Activated T-cell treated with anti-CD3 and anti-CD28 coated beads for 24 hours (primary cell): Measurements from ENCODE around the gene EDC4.
"Not testable (repeated sequence)": the region's sequence is repeated elsewhere in the genome, so short reads cannot be mapped to it uniquely, and the experiment has no call there.

ENCODE experiments used
- DNase-seq: peaks from one replicate; pipeline ENCODE4 v3.0.0-alpha.2; 2020; ENCODE audit warnings: low read depth

EDC4 gene

DNA sequence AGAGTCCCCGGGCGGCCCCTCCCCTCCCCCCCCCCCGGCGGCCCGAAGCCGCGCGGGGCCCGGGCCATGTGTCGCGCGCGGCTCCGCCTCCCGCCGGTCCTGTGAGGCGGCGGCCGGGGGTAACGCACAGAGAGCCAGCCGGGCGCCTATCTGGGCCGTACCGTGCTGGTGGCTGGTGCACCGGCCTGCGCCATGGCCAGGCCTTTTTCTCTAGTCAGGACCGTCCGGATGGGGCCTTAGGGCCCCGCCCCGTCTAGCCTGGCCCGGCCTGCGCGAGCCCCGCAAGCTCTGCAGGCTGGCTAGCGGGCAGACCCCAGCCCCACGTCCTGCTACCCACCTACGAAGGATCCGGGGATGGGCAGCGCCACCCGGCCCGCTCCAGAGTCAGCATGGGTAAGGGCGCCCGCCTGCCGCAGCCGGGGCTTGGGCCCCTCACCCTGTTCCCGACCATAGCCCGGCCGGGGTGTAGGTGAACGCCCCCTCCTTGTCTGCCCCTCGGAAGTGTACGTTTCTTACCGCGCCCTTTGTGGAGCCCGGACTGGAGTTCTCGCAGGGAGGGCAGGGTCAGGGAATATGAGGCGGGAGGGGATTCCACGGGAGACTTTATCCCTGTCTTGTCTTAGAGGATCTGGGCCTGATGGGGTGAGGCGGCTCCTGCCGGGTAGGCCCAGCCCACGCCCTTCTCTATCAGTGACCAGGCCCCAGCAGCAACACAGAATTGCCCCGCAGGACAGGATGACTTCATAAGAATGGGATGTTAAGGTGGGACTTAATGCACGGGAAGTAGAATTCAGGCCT, 25.6 kb upstream of the EDC4 start, which contains the start of gene CENPT:
Gene CENPT (minus strand): TSS at position 630 of the 798 bp plus-strand sequence. CDS start 13,834 bp downstream, outside the sequence.
- no peak for DNase-seq

DNA sequence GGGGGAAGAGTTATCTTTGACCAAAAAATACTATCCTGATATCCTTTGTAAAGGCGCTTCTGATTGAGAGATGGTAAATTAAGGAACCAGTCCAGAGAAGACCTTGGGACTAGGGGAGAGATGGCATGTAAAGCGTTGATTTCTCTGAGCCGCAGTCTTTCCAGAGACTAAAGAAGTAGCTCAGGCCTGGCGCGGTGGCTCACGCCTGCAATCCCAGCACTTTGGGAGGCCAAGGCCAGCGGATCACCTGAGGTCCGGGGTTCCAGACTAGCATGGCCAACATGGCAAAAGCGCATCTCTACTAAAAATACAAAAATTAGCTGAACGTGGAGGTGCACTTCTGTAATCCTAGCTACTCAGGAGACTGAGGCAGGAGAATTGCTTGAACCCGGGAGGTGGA, 24.7 kb upstream of the EDC4 start:
- no peak for DNase-seq

DNA sequence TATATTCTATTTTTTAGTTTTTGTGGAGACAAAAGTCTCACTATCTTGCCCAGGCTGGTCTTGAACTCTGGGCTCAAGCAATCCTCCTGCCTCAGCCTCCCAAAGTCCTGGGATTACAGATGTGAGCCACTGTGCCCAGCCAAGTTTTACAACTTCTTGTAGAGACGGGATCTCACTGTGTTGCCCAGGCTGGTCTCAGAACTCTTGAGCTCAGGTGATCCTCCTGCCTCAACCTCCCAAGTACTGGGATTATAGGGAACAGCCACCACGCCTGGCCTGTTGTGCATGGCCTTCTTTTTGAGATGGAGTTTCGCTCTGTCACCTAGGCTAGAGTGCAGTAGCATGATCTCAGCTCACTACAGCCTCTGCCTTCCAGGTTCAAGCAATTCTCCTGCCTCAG, 19.2 kb upstream of the EDC4 start:
- no peak for DNase-seq

DNA sequence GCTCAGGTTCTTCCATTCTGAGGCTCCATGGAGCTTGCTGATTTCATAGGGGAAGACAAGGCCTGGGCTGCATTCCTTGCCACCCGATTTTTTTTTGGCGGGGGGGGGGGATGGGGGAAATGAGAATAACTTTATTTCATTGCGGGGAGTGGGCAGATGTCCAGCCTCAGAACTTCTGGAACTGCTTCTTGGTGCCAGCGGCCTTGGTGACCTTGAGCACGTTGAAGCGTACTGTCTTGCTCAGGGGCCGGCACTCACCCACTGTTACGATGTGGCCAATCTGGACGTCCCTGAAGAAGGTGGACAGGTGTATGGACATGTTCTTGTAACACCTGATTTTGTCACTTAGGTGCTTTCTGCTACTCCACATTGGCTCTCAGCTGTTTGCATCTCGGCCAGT, 17.1 kb upstream of the EDC4 start:
- no peak for DNase-seq

DNA sequence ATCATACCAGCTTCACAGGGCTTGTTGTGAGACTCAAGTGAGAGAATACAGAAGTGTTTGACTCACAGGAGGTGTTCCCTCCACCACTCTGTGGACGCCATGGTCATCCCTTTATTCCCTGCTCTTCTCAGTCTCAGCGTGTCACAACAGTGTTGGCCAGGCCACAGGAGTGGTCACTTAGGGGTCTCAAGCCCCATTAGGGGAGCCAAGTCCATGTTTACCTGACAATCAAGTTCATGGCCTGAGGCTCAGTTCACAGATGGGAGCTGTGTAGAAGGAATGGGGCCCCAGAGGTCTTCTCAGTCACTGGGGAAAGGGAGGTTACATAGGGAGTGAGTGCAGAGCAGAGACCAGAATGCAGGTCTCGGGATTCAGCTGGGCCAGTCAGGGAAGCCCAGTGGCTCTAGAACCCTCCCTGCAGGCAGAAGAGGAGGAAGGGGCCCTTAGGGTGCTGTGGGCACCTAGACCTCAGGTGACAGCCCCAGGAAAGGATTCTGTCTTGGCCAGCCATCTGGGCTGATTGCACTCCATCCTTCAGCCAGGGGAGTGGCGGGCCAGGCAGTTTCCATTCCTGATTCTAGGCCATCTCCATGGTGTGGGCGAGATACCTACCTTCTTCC, 15.8 kb upstream of the EDC4 start:
- DNase-seq = no peak

DNA sequence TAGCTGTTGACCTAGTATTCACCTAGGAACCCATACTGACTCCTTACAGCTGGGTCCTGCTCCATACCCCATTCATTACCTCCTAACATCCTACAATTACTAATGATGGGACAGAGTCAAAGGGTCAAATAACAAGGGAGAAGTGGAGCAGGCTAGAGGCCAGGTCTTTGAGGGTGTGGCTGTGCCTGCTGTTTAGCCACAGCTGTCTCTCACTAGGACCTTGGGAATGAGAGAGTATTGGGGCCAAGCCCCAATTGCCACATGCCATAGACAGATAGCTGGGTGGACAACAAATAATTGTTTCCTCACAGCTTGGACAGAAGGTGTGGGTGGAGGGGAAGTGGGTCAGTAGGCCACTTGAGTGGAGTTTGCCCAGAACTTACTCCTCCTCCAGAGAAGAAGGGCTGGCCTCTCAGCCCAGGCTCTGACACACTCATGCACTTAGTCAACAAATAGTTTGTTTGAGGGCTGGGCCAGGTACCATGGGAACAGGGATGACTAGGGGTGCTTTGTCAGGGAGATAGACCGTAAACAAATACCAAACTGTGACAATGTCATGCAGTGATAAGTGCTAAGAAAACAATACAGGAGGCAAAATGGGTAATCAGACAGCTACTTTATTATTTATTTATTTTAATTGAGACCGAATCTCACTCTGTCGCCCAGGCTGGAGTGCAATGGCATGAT, 15.2 kb upstream of the EDC4 start:
- DNase-seq = no peak

DNA sequence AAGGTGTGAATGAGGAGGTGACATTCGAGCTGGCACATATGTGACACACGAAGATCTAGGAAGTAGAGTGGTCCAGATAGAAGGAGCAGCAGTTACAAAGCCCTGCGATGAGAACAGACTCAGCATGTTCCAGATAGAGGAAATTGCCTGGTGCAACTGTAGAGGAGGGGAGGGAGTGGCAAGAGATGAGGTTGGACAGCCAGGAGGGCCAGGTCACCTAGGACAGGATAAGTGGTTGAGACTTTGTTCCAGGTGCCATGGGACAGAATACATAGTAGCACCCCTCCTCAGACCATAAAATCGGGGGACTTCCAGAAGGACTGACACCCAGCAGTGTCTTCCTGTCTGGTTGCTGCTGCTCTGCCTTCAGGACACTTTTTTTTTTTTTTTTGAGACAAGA, 14.4 kb upstream of the EDC4 start:
- no peak for DNase-seq

DNA sequence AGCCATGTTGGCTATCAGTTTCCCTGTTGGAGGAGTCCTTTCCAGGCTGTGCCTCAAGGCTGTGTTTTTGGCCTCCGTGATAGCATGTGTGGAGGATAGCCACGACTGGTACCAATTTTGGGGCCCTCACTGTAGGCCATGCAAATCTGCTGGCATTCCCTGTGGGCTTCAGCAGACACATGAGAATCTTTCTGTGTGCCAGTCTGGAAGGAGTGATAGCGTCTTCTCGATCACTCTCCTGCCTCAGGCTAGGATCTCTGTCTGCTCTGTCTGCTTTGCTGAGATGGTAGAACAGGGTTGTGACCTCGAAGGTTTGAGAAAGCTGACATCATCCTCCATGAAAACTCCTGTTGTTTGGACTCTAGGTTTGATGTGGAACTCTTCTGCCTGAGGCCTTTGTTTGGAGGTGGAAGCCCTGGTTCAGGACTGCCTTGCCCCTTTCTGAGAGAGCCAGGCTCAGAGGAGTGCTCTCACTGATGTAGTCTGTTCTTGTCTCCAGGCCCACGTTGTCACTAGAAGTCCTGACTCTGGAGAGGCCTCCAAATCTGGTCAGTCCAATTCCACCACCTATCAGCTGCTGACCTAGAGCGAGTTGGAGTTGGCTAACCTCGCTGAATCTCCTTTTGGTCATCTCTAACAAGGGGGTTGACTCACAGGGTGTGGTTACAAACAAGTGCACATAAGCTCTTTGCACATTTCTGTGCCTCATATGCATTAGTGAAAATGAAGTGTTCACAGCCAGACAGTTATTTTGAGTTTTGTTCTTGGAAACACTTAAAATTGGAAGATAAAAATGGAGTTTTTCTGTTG, 12.1 kb upstream of the EDC4 start:
- DNase-seq = no peak

DNA sequence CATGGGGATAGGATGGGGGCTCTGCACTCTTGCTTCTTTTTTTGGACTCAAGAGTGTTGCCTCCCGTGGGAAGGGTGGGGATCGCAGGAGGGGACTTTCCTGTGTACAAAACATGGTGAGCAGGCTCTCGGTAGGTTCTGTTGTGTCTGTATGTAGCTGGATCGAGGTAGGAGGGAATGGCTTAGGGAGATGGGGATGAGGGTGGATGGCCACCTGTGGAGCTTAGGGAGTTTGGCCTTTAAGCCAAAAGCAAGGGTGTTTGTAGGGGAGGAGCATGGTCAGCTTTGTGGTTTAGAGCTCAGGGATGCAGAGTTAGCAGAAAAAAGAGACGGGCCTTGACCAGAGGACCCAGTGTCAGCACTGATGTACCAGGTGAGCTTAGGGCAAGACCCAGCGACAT, 11.0 kb upstream of the EDC4 start:
- DNase-seq = no peak

DNA sequence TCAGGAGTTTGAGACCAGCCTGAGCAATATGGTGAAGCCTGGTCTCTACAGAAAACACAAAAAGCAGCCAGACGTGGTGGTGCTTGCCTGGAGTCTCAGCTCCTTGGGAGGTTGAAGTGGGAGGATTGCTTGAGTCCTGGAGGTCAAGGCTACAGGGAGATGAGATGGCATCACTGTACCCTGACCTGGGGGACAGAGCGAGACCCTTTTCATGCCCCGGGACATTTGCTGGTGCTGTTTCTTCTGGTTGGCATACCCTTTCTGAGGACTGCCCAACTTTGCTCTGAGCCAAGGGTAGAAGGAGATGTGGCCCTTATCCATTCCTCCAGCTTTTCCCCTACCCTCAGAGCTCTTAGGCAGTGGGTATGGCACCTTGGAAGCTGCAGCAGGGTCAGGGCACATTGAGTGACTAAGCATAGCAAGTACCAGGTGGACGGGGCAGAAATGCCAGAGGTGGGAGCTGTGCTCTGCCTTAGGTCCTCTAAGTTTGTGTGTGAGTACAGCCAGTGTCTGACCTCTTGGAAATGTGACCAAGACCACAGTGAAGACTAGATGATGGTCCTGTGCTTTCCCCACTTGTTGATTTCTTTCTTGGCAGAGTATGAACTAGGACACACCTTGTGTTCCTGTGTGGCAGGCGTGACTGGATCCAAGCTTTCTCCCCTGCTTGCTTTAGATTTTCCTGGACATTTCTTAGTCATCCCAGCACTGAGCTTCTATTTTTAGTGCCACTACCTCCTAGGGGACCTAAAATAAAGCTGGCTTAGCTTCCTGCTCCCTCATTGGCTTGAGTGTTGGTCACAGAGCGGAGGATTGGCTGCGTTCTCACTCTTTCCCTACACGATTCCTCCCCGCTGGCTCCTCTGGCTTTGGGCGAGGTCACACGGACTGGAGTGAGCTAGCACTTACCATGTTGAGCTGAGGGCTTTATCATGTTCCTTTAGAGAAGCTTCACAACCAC, 9.9 kb upstream of the EDC4 start:
- DNase-seq = no peak

DNA sequence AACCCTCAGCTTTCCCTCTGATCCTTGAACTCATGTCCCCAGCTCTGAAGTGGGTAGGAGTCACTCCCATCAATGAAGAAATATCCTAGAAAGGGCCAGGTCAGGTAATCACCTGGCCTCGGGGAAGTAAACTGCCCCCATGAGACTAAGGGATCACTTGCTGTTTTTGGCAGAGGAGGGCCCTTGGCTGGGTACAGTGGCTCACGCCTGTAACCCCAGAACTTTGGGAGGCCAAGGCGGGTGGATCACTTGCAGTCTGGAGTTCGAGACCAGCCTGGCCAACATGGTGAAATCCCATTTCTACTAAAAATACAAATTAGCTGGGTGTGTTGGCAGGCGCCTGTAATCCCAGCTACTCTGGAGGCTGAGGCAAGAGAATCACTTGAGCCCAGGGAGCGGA, 8.8 kb upstream of the EDC4 start:
- DNase-seq = not testable (repeated sequence)

DNA sequence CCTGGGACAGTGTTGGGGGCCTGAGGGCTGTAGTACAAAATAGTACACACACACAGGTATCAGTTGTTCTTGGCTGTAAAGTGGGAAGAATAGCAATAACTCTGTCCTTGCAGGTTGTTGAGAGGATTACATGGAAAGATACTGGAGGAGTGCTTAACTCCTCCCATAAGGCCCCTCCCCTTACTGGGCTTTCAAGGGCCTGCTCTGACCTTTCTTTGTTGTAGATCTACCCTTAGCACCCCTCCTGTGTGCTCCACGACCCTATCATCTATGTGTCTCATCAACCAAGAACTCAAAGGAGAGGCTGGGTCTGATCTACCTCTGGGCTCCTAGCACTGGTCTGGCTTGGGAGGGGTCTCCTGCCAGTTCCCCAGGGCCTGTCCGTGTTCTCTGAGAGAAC, 8.3 kb upstream of the EDC4 start:
- no peak for DNase-seq

DNA sequence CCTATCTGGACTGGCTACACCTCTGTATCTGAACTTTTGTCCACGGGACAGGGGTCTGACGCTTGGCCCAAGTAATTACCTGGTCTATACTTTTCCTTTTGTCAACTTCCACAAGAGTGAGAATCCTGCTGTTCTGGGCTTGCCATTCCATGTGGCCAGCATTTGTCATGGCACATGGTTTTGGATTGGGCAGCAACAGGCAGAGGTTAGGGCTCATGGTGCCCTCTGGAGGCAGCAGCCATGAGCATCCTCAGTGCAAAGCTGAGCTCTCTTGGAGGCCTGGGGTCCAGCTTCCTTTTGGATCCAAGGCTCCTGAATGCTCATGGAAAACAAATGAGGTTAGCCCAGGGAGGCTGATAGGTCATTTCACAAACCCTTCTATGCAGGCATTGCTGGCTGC, 7.5 kb upstream of the EDC4 start:
- DNase-seq = no peak

DNA sequence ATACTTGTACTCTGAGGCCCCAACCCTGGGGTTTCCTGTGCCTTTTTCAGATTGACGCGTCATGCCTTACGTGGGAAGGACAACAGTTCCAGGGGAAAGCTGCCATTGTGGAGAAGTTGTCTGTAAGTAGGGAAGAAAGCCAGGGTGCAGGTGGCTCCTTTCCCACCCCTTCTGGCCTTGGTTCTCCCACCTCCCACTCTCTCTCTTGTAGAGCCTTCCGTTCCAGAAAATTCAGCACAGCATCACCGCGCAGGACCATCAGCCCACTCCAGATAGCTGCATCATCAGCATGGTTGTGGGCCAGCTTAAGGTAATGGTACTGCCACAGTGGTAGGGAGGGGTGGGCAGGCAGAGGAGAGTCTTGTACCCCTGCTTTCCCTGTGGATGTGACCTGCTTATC, 4.6 kb upstream of the EDC4 start:
- no peak for DNase-seq

DNA sequence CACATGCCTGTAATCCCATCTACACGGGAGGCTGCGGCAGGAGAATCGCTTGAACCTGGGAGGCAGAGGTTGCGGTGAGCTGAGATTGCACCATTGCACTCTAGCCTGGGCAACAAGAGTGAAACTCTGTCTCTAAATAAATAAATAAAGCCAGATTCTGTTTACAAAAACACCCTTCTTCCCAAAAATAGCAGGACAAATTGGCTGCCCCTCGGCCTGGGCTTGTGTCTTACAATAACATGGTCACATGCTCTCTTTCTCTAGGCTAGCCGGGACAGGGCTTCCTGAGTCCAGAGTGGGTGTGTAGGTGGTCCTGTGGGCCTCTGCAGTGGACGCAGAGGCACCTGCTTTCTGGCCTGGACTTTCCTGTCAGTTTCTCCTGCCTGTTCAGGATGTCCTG, 3.2 kb upstream of the EDC4 start:
- DNase-seq = no peak

DNA sequence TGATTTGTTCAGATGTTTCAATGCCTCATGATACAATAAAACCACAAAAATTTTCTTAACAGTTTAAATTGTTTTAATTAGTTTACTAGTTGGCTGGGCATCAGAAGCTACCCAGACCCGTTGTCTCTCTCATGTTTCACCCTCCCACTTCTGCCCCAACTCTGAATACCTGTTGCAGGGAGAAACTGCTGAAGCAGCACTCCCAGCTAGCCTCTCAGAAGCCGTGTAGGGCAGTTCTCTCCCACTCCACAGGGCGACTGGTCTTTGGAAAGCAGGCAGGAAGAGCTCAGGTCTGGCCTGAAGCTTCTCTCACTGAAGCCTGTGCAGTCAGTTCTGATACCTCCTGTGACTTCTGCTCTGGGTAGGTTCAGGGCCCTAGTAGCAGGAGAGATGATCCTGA, 1.6 kb upstream of the EDC4 start:
- no peak for DNase-seq

DNA sequence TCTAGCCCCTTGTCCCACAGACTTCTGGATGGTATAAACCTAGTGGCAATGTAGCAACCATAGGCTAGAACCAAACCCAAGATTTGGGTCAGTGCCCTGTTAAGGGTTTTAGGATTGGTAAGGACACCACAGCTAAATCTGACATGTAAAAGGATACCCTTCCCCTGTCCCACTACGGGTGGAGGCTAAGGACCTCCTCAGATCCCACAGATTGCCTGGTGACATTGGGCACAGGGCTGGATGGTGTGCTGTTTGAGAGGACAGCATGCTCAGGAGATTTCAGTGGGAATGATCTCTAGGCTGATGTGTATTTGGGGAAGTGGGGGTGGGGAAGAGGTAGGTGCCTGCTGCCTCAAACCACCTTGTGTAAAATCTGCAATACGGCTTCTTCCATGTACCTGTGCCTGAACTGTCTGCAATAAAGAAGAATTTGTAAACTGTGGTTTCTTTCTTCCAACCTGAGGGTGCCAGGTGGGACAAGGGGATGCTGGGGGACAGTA, 671 bp upstream of the EDC4 start:
- DNase-seq = no peak

DNA sequence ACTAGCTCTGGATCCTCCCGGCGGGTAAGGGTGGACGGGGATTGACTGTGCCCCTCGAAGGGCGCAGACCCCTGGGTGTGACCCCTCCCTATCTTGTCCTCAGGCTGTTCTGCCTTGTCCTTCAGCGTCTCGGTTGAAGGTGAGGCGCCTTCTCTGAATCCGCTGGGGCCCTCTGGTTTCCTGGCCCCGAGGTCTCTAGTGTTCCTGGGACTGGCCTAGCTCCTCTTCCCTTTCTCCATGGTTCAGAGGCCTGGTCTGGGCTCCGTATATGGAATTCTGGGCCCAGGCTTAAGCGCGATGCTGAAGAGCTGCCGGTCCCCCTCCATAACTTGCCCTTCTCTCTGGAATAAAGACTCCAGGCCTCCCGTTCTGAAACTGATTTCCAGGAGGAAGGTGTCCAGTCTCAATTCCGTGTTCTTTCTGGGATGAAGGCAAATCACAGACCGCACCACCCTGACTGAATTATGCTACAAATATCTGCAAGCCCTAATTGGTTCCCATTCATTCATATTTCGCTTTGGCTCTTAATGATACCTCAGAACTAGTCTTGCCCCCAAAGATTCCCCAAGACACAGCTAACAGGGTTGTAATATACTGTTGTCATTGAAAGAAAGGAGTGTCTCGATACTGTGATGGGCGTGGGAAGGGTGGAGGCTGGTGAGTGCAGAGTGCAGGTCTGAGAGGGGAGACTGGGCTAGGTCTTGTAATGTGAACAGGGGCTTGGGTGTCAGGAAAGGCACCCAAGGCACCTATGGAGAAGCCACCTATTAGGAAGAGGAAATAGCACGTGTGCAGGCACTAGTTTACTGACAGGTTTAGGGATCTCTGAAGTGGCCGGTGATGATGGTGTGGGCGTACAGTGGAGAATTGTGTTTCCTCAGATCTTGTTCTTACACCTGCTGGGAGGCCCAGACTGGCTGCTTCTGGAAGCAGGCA, 851 bp downstream of the EDC4 start:
- no peak for DNase-seq

DNA sequence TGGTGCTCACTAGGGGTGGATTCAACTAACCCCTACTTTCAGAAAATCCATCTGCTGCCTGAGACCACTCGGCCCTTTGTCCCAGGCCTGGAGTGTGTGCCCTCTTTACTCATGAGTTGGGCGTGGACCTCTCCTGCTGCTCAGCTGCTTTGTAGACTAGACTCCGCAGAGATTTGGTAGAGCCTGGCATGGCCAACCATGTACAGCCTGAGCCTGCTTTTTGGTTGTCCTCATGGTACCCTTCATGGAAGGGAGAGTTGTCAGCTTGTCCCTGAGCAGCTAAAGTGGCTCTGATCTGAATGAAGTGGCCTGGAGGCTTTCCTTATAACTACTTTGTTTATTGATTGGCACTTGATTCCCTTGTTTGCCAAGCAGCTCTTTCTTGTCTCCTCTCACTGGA, 1.5 kb downstream of the EDC4 start:
- no peak for DNase-seq

DNA sequence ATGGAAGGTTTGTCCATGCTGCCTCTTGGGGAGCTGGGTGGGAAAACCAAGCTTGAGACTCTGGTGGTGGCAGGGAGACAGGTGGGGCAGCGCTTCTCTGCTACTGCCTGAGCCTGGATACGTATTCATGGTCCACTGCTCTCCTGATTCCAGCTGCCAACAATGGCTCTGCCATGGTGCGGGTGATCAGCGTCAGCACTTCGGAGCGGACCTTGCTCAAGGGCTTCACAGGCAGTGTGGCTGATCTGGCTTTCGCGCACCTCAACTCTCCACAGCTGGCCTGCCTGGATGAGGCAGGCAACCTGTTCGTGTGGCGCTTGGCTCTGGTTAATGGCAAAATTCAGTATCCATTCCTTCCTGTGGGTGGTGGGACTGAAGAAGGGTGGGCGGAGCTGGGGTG, 4.2 kb downstream of the EDC4 start:
- no peak for DNase-seq
